CD14-positive monocyte (primary cell): ENCODE results near the gene ZNF587. TPM values are rescaled to one million over a fixed set of nuclear protein-coding genes. Genes with fewer than 3 reads are reported as not detected.
A peak's percentile ranks its signal among the peaks of the same experiment; 100 is the strongest.

Experiments
- DNase-seq, 3 donors: peaks; one replicate each; pipeline ENCODE4 v3.0.0-alpha.2; 2011 to 2022
- H2AFZ ChIP-seq: 2 replicates; pipeline ENCODE4 v1.6.0; 2012; ENCODE audit warnings: mild to moderate bottlenecking, low read depth, low read length, inconsistent platforms; ENCODE audit not compliant: insufficient read depth, poor library complexity, severe bottlenecking
- H3K27ac ChIP-seq, 2 donors: 1 replicate in 1 of 2; 2 replicates in 1 of 2; pipeline ENCODE4 v1.5.1; 2012 to 2013; ENCODE audit warnings: low read length in 2 of 2, control low read depth in 1 of 2, inconsistent platforms in 1 of 2, low read depth in 1 of 2, mild to moderate bottlenecking in 1 of 2
- H3K27me3 ChIP-seq, 2 donors: one replicate each; pipeline versions ENCODE4 v1.6.0 to v1.6.1; 2011 to 2013; ENCODE audit warnings: low read length in 2 of 2; ENCODE audit not compliant: control insufficient read depth in 2 of 2, insufficient read depth in 2 of 2
- H3K36me3 ChIP-seq, 2 donors: replicated peaks in 1 of 2; 1 replicate in 1 of 2; 2 replicates in 1 of 2; pipeline versions ENCODE4 v1.5.1 to v1.6.1; 2012 to 2013; ENCODE audit warnings: low read length in 2 of 2, control low read depth in 1 of 2, inconsistent platforms in 1 of 2, mild to moderate bottlenecking in 1 of 2; ENCODE audit not compliant: insufficient read depth in 2 of 2, control insufficient read depth in 1 of 2
- H3K4me1 ChIP-seq, 2 donors: 1 replicate in 1 of 2; 2 replicates in 1 of 2; pipeline versions ENCODE4 v1.5.1 to v1.6.1; 2012 to 2013; ENCODE audit warnings: low read length in 2 of 2, control low read depth in 1 of 2, inconsistent platforms in 1 of 2, mild to moderate bottlenecking in 1 of 2, moderate library complexity in 1 of 2; ENCODE audit not compliant: insufficient read depth in 2 of 2, control insufficient read depth in 1 of 2
- H3K4me2 ChIP-seq: replicated peaks from 2 replicates; pipeline ENCODE3; 2012; ENCODE audit warnings: low read length, moderate library complexity, mild to moderate bottlenecking; ENCODE audit not compliant: poor library complexity, severe bottlenecking; ENCODE audit errors: extremely low read depth
- H3K4me3 ChIP-seq, 3 experiments: fragments of 200-600 bp in 1 of 3; sonication (generic) in 1 of 3; replicated peaks in 1 of 3; 1 replicate in 2 of 3; 2 replicates in 1 of 3; pipeline ENCODE4 v1.5.1; 2011 to 2013; ENCODE audit warnings: low read length in 3 of 3, mild to moderate bottlenecking in 3 of 3, control low read depth in 2 of 3, low read depth in 2 of 3, inconsistent platforms in 1 of 3, moderate library complexity in 1 of 3
- H3K79me2 ChIP-seq: 2 replicates; pipeline ENCODE4 v1.6.0; 2012; ENCODE audit warnings: mild to moderate bottlenecking, control low read depth, inconsistent platforms, low read length, moderate library complexity; ENCODE audit not compliant: insufficient read depth
- H3K9ac ChIP-seq: 2 replicates; pipeline ENCODE4 v1.6.0; 2017; ENCODE audit warnings: low read length, mild to moderate bottlenecking; ENCODE audit not compliant: insufficient read depth, poor library complexity, severe bottlenecking
- H3K9me3 ChIP-seq, 2 donors: replicated peaks in 1 of 2; 1 replicate in 1 of 2; 2 replicates in 1 of 2; pipeline versions ENCODE4 v1.5.1 to v1.6.1; 2012 to 2013; ENCODE audit warnings: low read length in 2 of 2, control low read depth in 1 of 2; ENCODE audit not compliant: control insufficient read depth in 1 of 2, insufficient read depth in 1 of 2
- H4K20me1 ChIP-seq: 2 replicates; pipeline ENCODE4 v1.6.0; 2012; ENCODE audit warnings: mild to moderate bottlenecking, low read length, control low read depth, moderate library complexity; ENCODE audit not compliant: insufficient read depth
- H3K27ac Mint-ChIP-seq, 7 donors: one replicate each; pipeline ENCODE4 v1.8.0; 2020; ENCODE audit warnings: mild to moderate bottlenecking in 7 of 7, mixed read lengths in 7 of 7, moderate library complexity in 6 of 7, inconsistent platforms in 2 of 7
- H3K27me3 Mint-ChIP-seq, 3 donors: one replicate each; pipeline ENCODE4 v1.8.0; 2021 to 2022; ENCODE audit warnings: low read depth in 3 of 3, mild to moderate bottlenecking in 3 of 3, mixed read lengths in 3 of 3, moderate library complexity in 3 of 3, inconsistent platforms in 1 of 3
- H3K36me3 Mint-ChIP-seq, 2 donors: one replicate each; pipeline ENCODE4 v1.8.0; 2020; ENCODE audit warnings: mixed read lengths in 2 of 2, inconsistent platforms in 1 of 2, mild to moderate bottlenecking in 1 of 2
- H3K4me1 Mint-ChIP-seq: one replicate; pipeline ENCODE4 v1.8.0; 2020; ENCODE audit warnings: mild to moderate bottlenecking, mixed read lengths
- H3K4me3 Mint-ChIP-seq, 2 donors: one replicate each; pipeline ENCODE4 v1.8.0; 2020; ENCODE audit warnings: mild to moderate bottlenecking in 2 of 2, mixed read lengths in 2 of 2, moderate library complexity in 1 of 2
- H3K9me3 Mint-ChIP-seq, 7 donors: one replicate each; pipeline ENCODE4 v1.8.0; 2020 to 2022; ENCODE audit warnings: mixed read lengths in 7 of 7, mild to moderate bottlenecking in 6 of 7, moderate library complexity in 6 of 7, inconsistent platforms in 2 of 7
- WGBS: methylation state at CpG from one replicate; pipeline ENCODE4 v1.1.5; 2013; ENCODE audit warnings: missing lambda C conversion rate; ENCODE audit not compliant: insufficient coverage; 5-methylcytosine and 5-hydroxymethylcytosine counted together
- intact Hi-C, 2 donors: fragments of 100-400 bp; cut with micrococcal nuclease; formaldehyde crosslinking; loops; one replicate each; pipeline versions ENCODE4 v1.15.0 to v1.15.1; 2023
- polyA plus RNA-seq, 3 donors: library from polyadenylated mRNA; depleted of rRNA in 1 of 3; unstranded in 2 of 3; stranded (reverse) in 1 of 3; fragments of 300-500 nt in 2 of 3; fragments of >200 nt in 1 of 3; fragmentation: Illumina TruSeq in 2 of 3; gene quantifications; 1 replicate in 2 of 3; 2 replicates in 1 of 3; pipeline ENCODE4 v1.2.3, GENCODE V29; 2012 to 2021
- TF ChIP-seq, protein P1 (sequence below): fragments of 200-600 bp; IDR thresholded peaks from one replicate; pipeline ENCODE4 v1.8.0; 2022; ENCODE audit warnings: antibody characterized with exemption, mild to moderate bottlenecking

The ZNF587 gene
- polyA plus RNA-seq, 3 donors, result 0.41 to 15.0 (median 2.9) TPM

DNA sequence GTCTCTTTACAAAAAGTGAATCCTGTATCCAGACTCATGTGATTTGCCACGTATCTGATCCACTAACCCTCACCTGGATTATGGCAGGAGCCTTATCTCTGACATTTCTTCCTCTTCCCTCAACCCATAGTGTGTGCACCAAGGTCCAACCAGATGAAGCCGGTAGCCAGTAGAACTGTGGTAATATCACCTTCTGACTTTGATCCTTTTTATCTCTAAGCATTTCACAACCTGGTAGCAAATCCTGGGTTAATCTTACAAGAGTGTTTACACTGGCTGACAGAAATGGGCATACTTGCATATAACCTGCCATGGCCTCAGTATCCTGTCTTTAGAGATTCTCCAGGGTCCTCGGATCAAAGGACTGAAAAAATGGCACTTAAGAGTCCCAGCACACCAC lies 64.9 kb downstream of the ZNF587 start:
- Histone ChIP-seq H4K20me1 (no peaks in the 10 kb centered on the region), H3K9ac (no peak overlapping the region), H3K27ac (no peak overlapping the region), H3K9me3 (peaks cover 0 to 25% of the 10 kb centered on the region in 2 donors), H3K4me2 (no peak overlapping the region), H3K27me3 (no peaks in the 10 kb centered on the region), H3K4me1 (peaks cover 15 to 17% of the 10 kb centered on the region in 2 donors), H3K36me3 (peaks cover 21 to 41% of the 10 kb centered on the region in 2 donors), H3K4me3 (no peak overlapping the region), H2AFZ (no peak overlapping the region), H3K79me2 (peaks cover 37% of the 10 kb centered on the region)
- H3K4me1 Mint-ChIP-seq, result peaks cover 21% of the 10 kb centered on the region
- peaks cover 39 to 59% of the 10 kb centered on the region in 2 donors for H3K36me3 Mint-ChIP-seq
- peak overlapping the region in 1 of 7 donors; percentile 51 for H3K27ac Mint-ChIP-seq
- DNase-seq, result no peak
- intact Hi-C loops, result loop anchor here (10.0 kb wide), 2 partner anchors 150 to 240 kb away; partner anchors contain the start of genes ZNF329 (in 1 of the 2) and ZNF586 (in 1 of the 2)
- H3K27me3 Mint-ChIP-seq, result peaks cover 0 to 4% (median 0%) of the 10 kb centered on the region in 3 donors
- 100% methylated on average over 1 of the region's 3 CpGs for WGBS
- TF ChIP-seq, protein P1, sequence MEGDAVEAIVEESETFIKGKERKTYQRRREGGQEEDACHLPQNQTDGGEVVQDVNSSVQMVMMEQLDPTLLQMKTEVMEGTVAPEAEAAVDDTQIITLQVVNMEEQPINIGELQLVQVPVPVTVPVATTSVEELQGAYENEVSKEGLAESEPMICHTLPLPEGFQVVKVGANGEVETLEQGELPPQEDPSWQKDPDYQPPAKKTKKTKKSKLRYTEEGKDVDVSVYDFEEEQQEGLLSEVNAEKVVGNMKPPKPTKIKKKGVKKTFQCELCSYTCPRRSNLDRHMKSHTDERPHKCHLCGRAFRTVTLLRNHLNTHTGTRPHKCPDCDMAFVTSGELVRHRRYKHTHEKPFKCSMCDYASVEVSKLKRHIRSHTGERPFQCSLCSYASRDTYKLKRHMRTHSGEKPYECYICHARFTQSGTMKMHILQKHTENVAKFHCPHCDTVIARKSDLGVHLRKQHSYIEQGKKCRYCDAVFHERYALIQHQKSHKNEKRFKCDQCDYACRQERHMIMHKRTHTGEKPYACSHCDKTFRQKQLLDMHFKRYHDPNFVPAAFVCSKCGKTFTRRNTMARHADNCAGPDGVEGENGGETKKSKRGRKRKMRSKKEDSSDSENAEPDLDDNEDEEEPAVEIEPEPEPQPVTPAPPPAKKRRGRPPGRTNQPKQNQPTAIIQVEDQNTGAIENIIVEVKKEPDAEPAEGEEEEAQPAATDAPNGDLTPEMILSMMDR, result no peak
- peaks cover 2 to 56% (median 39%) of the 10 kb centered on the region in 7 donors for H3K9me3 Mint-ChIP-seq
- no peak overlapping the region for H3K4me3 Mint-ChIP-seq

Other genes starting within 250 kb of the ZNF587 start
- gene ZNF530, start 250.0 kb upstream of the ZNF587 start, polyA plus RNA-seq, result 1 to 10 TPM in 1 of 3 donors, under 1 TPM in 2; 0.72 to 1.3 (median 0.84) TPM
- 1 to 10 TPM; 2.2 to 5.4 (median 3.3) TPM for gene ZNF134, start 235.6 kb upstream of the ZNF587 start, polyA plus RNA-seq
- gene ZNF211, start 216.7 kb upstream of the ZNF587 start, polyA plus RNA-seq, result 10 to 100 TPM in 1 of 3 donors, 1 to 10 TPM in 2; 4.5 to 13.9 (median 6.1) TPM
- not detected for gene ZSCAN4, start 180.9 kb upstream of the ZNF587 start, polyA plus RNA-seq
- gene ZNF551, start 167.9 kb upstream of the ZNF587 start, polyA plus RNA-seq, result 1 to 10 TPM; 1.1 to 3.3 (median 2.3) TPM
- under 1 TPM in 1 of 3 donors, not detected in 2; 0.52 TPM for gene ZNF154, start 140.7 kb upstream of the ZNF587 start, polyA plus RNA-seq
- 1 to 10 TPM; 4.0 to 4.8 (median 4.5) TPM for gene ZNF671, start 122.2 kb upstream of the ZNF587 start, polyA plus RNA-seq
- gene ZNF776, start 103.0 kb upstream of the ZNF587 start, polyA plus RNA-seq, result 1 to 10 TPM; 1.9 to 4.4 (median 2.9) TPM
- gene ZNF586, start 80.2 kb upstream of the ZNF587 start, polyA plus RNA-seq, result 10 to 100 TPM in 2 of 3 donors, 1 to 10 TPM in 1; 7.7 to 10.5 (median 10.2) TPM
- gene ZNF552, start 34.9 kb upstream of the ZNF587 start, polyA plus RNA-seq, result 1 to 10 TPM; 2.0 to 4.3 (median 2.9) TPM
- 1 to 10 TPM in 1 of 3 donors, under 1 TPM in 2; 0.18 to 6.6 (median 0.56) TPM for gene ZNF587B, start 19.6 kb upstream of the ZNF587 start, polyA plus RNA-seq
- 1 to 10 TPM; 2.5 to 6.3 (median 3.8) TPM for gene ZNF814, start 39.2 kb downstream of the ZNF587 start, polyA plus RNA-seq
- gene ZNF417, start 66.7 kb downstream of the ZNF587 start, polyA plus RNA-seq, result 1 to 10 TPM in 1 of 3 donors, under 1 TPM in 2; 0.39 to 6.8 (median 0.70) TPM
- 1 to 10 TPM in 1 of 3 donors, under 1 TPM in 1, not detected in 1; 0.74 to 1.4 TPM for gene ZNF418, start 85.5 kb downstream of the ZNF587 start, polyA plus RNA-seq
- gene ZNF256, start 97.8 kb downstream of the ZNF587 start, polyA plus RNA-seq, result 1 to 10 TPM in 1 of 3 donors, under 1 TPM in 2; 0.51 to 1.3 (median 0.85) TPM
- gene C19orf18, start 124.7 kb downstream of the ZNF587 start, polyA plus RNA-seq, result not detected
- gene ZNF606, start 153.0 kb downstream of the ZNF587 start, polyA plus RNA-seq, result 1 to 10 TPM in 2 of 3 donors, under 1 TPM in 1; 0.87 to 1.7 (median 1.2) TPM
- not detected for gene ZSCAN1, start 184.2 kb downstream of the ZNF587 start, polyA plus RNA-seq
- under 1 TPM in 2 of 3 donors, not detected in 1; 0.32 to 0.37 TPM for gene ZNF135, start 209.4 kb downstream of the ZNF587 start, polyA plus RNA-seq
- gene ZSCAN18, start 248.4 kb downstream of the ZNF587 start, polyA plus RNA-seq, result 1 to 10 TPM; 1.1 to 4.1 (median 2.3) TPM